ENCODE data around the gene AFF3. TPM values are rescaled to one million over a fixed set of nuclear protein-coding genes. Genes with fewer than 3 reads are reported as not detected.

Gene AFF3
- polyA plus RNA-seq, 3 donors from 2014 or later, result 1.4 to 7.4 (median 3.8) TPM

DNA sequence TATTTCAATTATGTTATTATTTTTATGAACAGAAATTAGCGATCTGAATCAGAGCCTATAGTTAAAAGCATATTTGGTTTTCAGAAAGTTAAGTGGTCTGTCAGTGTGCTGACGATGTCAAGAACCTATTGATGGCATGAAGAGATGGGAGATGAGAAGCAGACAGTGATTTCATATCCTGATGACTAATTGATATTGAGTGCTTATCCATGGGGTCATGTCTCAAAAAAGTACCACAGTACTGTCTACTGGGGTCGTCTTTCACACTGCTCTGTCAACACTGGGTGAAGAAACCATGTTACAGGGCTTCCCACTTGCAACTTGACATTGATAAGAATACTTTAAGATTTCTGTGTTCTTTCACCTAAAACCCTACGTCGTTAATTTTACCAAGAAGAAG is 297.1 kb downstream of the AFF3 start:
- Mint-ChIP-seq H3K4me3 (no peak overlapping the region), H3K27ac (no peak overlapping the region), H3K9me3 (no peaks in the 10 kb centered on the region), H3K4me1 (no peaks in the 10 kb centered on the region), H3K36me3 (no peaks in the 10 kb centered on the region), H3K27me3 (ENCODE audit: low read depth in 3 of 3) (peaks cover 3 to 7% (median 5%) of the 10 kb centered on the region in 3 donors)
- DNase-seq, result no peak

DNA sequence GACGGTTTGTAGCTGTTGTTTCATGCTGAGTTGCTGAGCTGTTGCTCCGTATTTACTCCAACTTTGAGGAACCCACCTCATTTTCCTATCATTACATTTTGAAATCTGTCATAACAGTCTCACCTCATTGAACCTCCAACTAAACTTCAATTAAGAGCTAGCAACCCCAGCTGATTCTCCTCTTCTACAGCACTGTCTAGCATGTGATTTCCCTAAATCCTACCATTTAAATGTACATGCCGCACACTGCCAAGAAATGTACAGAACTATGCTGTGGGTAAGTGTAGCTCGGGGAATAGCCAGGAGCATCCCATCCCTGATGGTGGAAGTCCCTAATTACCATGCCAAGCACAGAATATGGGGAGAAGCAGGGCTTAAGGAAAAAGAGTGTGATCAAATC is 299.9 kb downstream of the AFF3 start:
- no peaks in the 10 kb centered on the region for H3K4me1 Mint-ChIP-seq
- no peak overlapping the region for H3K4me3 Mint-ChIP-seq
- no peaks in the 10 kb centered on the region for H3K9me3 Mint-ChIP-seq
- no peaks in the 10 kb centered on the region for H3K36me3 Mint-ChIP-seq
- no peak overlapping the region for H3K27ac Mint-ChIP-seq
- peaks cover 3 to 7% (median 5%) of the 10 kb centered on the region in 3 donors for H3K27me3 Mint-ChIP-seq (ENCODE audit: low read depth in 3 of 3)
- no peak for DNase-seq

DNA sequence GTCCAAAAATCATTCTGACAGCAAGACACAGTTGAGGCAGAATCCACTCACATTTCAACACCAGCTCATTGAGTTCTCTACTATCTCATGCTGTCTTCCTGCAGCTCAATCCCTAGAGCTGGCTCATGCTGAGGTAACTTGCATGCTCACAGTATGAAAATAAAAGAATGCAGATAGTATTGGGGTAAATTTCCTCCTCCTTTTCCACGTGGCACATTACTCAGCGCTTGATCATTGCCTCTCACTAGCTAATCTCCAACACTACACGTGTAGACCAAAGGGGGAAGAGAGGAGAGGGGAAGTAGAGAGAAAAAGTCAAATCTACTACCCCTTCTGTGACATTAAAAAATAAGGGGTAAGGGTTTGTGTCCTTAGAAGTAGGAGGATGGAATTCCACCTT is 300.6 kb downstream of the AFF3 start:
- Mint-ChIP-seq H3K4me3 (no peak overlapping the region), H3K4me1 (no peaks in the 10 kb centered on the region), H3K27me3 (ENCODE audit: low read depth in 3 of 3) (peaks cover 3 to 7% (median 5%) of the 10 kb centered on the region in 3 donors), H3K27ac (no peak overlapping the region), H3K9me3 (no peaks in the 10 kb centered on the region), H3K36me3 (no peaks in the 10 kb centered on the region)
- no peak for DNase-seq

DNA sequence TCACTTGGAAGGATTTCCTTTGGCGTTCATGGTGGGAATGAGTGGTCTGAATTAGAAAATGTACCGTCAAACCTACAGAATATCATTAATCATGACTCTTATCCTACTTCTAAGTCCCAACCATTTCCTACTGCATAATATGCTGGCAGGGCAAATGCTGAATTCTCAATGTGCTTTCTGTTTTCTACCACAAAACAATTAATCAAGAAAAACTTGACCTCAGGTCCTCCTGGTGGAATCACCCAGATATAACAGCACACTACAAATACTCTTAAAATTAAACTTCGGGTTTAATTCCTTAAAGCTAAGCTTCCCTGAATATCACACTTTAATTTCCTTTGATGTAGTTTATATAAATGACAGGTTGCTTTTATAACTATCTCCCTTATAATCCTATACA is 301.6 kb downstream of the AFF3 start:
- Mint-ChIP-seq H3K4me1 (no peaks in the 10 kb centered on the region), H3K27ac (no peak overlapping the region), H3K9me3 (no peaks in the 10 kb centered on the region), H3K4me3 (no peak overlapping the region), H3K36me3 (no peaks in the 10 kb centered on the region), H3K27me3 (ENCODE audit: low read depth in 3 of 3) (peaks cover 3 to 5% (median 5%) of the 10 kb centered on the region in 3 donors)
- no peak for DNase-seq

DNA sequence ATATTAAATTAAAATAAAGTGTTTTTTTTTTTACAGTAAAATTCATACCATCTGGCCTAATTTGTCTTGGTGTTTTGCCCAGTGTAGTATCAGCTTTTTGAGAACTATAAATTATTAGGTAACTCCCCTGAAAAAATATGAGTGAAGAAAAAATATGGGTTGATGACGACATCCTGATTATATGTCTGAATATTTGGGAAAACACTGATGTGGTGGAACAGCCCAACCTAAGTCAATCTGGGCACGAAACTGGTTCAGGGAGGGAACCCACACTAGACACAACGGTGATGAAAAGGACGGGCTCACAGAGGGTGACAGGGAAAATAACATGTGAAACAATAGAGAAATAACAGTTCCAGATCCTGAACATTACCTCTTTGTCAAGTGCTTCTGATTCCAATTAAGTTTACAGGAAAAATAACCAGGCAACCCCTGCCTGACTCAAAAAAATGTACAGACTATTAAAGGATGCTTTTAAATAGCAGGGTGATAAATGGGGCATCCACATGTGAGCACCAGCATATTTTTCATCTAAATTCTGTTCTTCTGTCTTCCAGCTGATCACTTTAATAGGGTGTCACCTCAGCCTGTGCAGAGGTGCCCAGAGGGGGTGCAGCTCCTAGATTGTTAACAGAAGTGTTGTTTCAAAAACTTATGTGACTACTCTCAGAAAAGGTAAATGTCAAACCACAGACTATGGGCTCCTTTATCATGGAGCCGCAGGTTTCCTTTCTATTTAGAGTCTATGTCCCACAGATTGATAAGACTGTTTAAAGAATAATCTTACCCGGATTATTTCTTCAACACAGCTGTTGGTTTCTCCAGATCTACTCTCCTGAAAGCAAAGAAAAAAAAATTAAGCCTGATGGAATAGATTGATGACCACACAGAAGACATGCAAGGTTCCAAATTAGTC is 305.4 kb downstream of the AFF3 start:
- no peaks in the 10 kb centered on the region for H3K4me1 Mint-ChIP-seq
- H3K27ac Mint-ChIP-seq, result no peak overlapping the region
- no peak for DNase-seq
- H3K4me3 Mint-ChIP-seq, result no peak overlapping the region
- no peaks in the 10 kb centered on the region for H3K9me3 Mint-ChIP-seq
- H3K27me3 Mint-ChIP-seq (ENCODE audit: low read depth in 3 of 3), result peaks cover 0 to 4% (median 4%) of the 10 kb centered on the region in 3 donors
- no peaks in the 10 kb centered on the region for H3K36me3 Mint-ChIP-seq

DNA sequence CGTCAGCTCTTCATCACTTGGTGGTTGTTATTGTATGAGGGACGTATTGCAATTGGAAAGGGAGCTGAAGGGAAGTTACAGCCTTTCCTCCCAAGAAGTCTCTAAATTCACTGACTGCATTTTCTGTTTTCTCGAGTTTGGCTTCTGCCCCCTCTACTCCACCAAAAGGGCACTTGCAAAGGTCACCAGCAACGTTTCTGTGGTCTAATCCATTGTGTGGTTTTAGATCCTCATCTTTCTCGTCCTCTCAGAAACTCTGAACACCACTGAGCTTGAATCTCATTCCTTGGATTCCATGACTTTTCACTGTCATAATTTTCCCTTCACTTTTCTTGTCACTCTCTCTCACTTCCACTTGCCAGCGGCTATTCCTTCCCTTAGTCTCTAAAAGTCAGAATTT is 308.0 kb downstream of the AFF3 start:
- H3K4me1 Mint-ChIP-seq, result no peaks in the 10 kb centered on the region
- H3K9me3 Mint-ChIP-seq, result no peaks in the 10 kb centered on the region
- H3K4me3 Mint-ChIP-seq, result no peak overlapping the region
- H3K36me3 Mint-ChIP-seq, result no peaks in the 10 kb centered on the region
- H3K27ac Mint-ChIP-seq, result no peak overlapping the region
- no peak for DNase-seq
- peaks cover 0 to 2% (median 0%) of the 10 kb centered on the region in 3 donors for H3K27me3 Mint-ChIP-seq (ENCODE audit: low read depth in 3 of 3)

DNA sequence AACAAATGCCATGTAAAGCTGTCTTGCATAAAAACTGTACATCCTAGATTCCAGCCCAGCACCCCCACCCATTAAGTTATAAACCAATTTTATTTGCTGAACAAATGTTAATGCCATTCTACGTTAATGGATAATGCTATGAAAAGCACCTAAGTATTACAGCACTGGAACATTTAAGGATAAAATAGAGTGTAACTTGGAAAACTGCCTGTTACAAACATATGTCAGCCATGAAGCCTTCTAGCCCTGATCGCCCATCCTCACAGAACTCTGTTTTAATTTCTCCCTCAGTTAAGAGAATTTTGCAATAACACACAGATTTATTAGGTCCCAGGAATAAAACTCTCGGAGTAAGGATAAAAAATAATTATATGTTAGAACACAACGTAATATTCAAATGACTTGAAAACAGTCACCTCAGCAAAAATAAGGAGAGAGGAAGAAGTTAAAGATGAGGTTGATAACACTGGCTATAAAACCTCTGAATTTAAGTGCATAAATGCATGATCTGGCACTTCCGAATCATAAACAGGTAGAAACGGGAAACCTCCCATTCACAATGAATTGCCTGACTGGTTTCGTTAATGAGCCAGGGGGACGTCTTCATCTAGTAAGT is 308.7 kb downstream of the AFF3 start:
- no peaks in the 10 kb centered on the region for H3K9me3 Mint-ChIP-seq
- H3K27ac Mint-ChIP-seq, result no peak overlapping the region
- no peak for DNase-seq
- no peak overlapping the region for H3K4me3 Mint-ChIP-seq
- H3K36me3 Mint-ChIP-seq, result no peaks in the 10 kb centered on the region
- peaks cover 0 to 6% (median 0%) of the 10 kb centered on the region in 3 donors for H3K27me3 Mint-ChIP-seq (ENCODE audit: low read depth in 3 of 3)
- H3K4me1 Mint-ChIP-seq, result no peaks in the 10 kb centered on the region

DNA sequence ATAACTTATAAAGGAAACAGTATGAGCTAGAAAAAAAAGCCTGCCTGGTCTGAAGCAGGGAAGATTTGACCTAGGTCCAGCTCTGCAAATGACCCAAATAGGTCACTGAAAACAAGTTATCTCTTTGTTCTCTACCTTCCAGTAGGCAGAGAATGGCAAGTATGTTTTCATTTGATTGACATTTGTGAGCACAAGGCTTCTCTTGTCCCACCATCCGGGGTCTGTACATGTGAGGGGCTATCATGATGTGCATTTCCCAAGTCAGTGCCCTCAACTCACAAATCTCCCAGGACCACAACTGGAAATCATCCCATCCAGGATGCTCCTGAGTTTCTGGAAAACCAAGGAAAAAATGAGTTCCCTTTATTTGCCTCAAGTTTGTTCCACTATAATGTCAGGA is 309.5 kb downstream of the AFF3 start:
- H3K9me3 Mint-ChIP-seq, result no peaks in the 10 kb centered on the region
- no peak for DNase-seq
- peaks cover 0 to 6% (median 3%) of the 10 kb centered on the region in 3 donors for H3K27me3 Mint-ChIP-seq (ENCODE audit: low read depth in 3 of 3)
- H3K4me1 Mint-ChIP-seq, result peaks cover 0 to 2% of the 10 kb centered on the region in 2 donors
- H3K4me3 Mint-ChIP-seq, result no peak overlapping the region
- H3K36me3 Mint-ChIP-seq, result no peaks in the 10 kb centered on the region
- no peak overlapping the region for H3K27ac Mint-ChIP-seq

DNA sequence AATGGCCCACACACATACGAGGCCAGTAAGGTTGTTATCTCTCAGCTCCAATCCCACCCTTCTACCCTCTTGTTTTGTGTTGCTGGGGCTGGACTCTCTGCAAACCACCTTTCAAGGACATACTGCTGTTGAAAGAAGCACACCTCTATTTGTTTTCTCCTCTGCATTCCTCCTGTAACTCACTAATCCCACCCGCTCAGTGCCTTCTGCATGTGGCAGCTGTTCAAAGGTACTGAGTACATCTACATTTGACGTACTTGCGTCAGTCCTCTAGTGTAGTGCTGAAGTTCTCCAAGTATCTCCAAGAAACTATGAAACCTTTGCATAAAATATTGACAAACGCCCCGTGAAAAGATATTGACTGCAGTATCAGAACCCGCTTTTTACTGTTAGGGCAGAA is 310.6 kb downstream of the AFF3 start:
- DNase-seq, result no peak
- Mint-ChIP-seq H3K4me1 (peaks cover 4 to 13% of the 10 kb centered on the region in 2 donors), H3K27ac (no peak overlapping the region), H3K27me3 (ENCODE audit: low read depth in 3 of 3) (peaks cover 0 to 8% (median 3%) of the 10 kb centered on the region in 3 donors), H3K4me3 (no peak overlapping the region), H3K36me3 (no peaks in the 10 kb centered on the region), H3K9me3 (no peaks in the 10 kb centered on the region)

DNA sequence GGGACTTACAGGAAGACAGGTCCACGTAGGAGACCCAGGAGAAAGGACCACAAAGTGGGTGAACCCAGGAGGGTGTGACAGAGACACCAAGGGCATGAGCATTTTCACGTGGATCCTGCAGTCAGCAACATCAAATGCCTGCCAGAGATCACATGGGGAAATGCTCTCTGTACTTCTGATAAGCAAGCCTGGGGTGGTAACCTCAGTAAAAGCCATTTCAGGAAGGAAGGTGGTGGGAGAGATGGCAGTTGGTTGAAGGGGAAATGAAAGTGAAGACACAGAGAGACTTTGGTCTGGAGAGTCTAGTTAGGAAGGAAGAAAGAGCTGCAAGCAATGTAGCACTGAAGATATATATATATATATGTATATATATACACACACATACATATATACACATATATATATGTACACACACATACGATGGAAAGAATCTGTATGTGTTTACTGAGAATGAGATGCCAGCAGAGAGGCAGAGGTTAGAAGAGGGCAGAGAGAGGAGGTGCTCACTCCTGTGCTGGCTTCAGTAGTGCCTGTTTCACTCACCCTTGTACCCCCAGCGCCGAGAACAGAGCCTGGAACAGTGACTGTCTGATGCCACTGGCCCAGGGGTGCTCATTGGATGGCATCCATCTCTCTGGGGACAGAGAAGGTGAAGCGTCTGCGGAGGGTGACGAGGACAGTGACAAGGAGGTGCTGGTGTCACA is 314.9 kb downstream of the AFF3 start:
- Mint-ChIP-seq H3K27ac (peak overlapping the region in 1 of 6 donors; percentile 3), H3K27me3 (ENCODE audit: low read depth in 3 of 3) (peaks cover 0 to 6% (median 3%) of the 10 kb centered on the region in 3 donors), H3K4me1 (peaks cover 4 to 20% of the 10 kb centered on the region in 2 donors), H3K4me3 (peak overlapping the region in 1 of 5 donors; percentile 1), H3K36me3 (no peaks in the 10 kb centered on the region), H3K9me3 (no peaks in the 10 kb centered on the region)
- DNase-seq, result no peak

DNA sequence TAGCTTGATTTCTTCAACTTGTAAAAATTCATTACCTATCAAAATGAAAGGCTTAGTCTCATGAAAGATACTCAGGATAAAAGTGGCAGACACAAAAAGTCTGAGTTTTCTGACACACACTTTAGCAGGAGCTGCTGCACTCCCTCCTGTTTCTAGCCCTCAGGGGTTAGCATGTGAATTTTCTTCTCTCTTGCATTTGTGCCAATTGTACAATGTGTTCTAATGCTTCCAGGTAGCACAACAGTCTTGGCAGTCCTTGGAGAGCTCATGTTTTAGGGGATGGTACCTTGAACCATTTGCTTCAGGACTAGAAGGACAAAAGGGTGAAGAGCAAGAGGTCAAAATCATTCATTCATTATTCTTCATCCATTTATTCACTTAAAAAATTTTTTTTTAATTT is 316.8 kb downstream of the AFF3 start:
- no peak overlapping the region for H3K4me3 Mint-ChIP-seq
- peaks cover 4 to 20% of the 10 kb centered on the region in 2 donors for H3K4me1 Mint-ChIP-seq
- H3K9me3 Mint-ChIP-seq, result no peaks in the 10 kb centered on the region
- no peak overlapping the region for H3K27ac Mint-ChIP-seq
- no peaks in the 10 kb centered on the region for H3K36me3 Mint-ChIP-seq
- H3K27me3 Mint-ChIP-seq (ENCODE audit: low read depth in 3 of 3), result peaks cover 0 to 6% (median 3%) of the 10 kb centered on the region in 3 donors
- DNase-seq, result no peak

DNA sequence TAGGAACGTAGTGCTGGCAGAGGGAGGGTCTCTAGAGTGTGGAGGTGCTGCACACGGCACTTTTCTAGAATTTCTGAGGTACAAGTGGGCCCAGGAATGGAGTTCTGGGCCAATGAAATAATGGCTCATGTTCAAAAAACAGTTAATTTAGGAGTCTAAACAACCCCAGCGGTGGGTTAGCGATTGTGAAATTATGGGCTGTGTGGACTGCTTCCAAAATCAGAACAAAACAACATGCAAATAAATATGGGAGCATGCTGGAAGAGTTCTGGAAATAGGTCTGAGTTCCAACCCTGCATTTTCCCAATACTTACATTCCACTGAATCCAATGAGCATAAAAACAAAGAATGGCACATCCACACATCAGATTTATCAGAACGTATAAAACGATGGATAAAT is 317.6 kb downstream of the AFF3 start:
- Mint-ChIP-seq H3K27ac (no peak overlapping the region), H3K4me1 (peaks cover 4 to 20% of the 10 kb centered on the region in 2 donors), H3K9me3 (no peaks in the 10 kb centered on the region), H3K4me3 (no peak overlapping the region), H3K27me3 (ENCODE audit: low read depth in 3 of 3) (peaks cover 0 to 6% (median 3%) of the 10 kb centered on the region in 3 donors), H3K36me3 (no peaks in the 10 kb centered on the region)
- no peak for DNase-seq

DNA sequence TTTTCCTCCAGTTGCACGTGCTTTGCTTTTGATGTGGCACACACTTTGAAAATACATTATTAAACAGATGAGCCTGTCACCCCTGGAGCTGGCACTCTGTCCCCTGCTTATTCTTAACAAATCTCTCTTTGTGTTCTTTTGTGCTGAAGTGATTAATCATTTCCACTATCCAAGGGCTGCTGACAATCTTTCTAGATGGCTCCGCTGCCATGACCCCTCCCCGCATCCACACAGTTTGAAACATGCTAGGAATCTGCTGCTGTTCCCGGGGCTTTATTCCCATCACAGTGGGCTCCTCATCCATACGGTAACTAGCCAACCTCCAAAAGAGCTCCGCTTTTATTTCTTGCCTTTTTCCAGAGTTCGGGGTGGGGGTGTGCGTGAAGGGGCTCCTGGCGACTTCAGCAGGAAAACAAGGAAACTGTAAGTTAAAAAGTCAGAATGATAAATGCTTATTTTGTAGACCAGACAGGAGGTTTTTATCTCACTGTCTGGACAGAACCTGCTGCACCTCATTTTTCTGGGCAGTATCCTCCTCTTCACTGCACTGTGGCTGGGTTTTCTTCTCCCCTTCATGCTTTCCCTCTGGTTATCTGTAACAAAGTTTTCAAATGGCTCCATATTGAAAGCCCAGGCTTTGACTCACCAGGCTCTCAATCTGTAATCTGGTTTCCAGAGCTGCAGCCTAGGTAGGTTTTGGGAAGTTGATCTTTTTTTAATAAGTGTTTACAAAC is 319.7 kb downstream of the AFF3 start:
- no peak for DNase-seq
- Mint-ChIP-seq H3K4me3 (no peak overlapping the region), H3K27ac (no peak overlapping the region), H3K27me3 (ENCODE audit: low read depth in 3 of 3) (peaks cover 0 to 1% (median 0%) of the 10 kb centered on the region in 3 donors), H3K9me3 (no peaks in the 10 kb centered on the region), H3K4me1 (peaks cover 4 to 16% of the 10 kb centered on the region in 2 donors), H3K36me3 (no peaks in the 10 kb centered on the region)
